GM23338 (cell line): Measurements from ENCODE around the gene ANKRD65. TPM values are rescaled to one million over a fixed set of nuclear protein-coding genes. Genes with fewer than 3 reads are reported as not detected.
"Not testable (repeated sequence)": the region's sequence is repeated elsewhere in the genome, so short reads cannot be mapped to it uniquely, and the experiment has no call there.

Experiments
- ATAC-seq: fragments of 200-7000 bp; cut with Tn5 transposase; 3 replicates; pipeline ENCODE4 v1.9.1; 2020
- DNase-seq: peaks from one replicate; pipeline ENCODE4 v3.0.0-alpha.2; 2015; ENCODE audit warnings: low spot score
- H2AFZ ChIP-seq: fragments of 200-600 bp; sonication (generic); 2 replicates; pipeline ENCODE4 v1.8.0; 2016; ENCODE audit warnings: antibody characterized with exemption, mild to moderate bottlenecking, moderate library complexity
- H3F3A ChIP-seq: fragments of 200-600 bp; sonication (generic); replicated peaks from 2 replicates; pipeline ENCODE4 v1.8.0; 2017; ENCODE audit warnings: antibody characterized with exemption, mixed run types, low read depth
- H3K27ac ChIP-seq: fragments of 200-600 bp; sonication (generic); 2 replicates; pipeline ENCODE4 v1.6.1; 2016; ENCODE audit warnings: low read depth
- H3K27me3 ChIP-seq: fragments of 200-600 bp; sonication (generic); 2 replicates; pipeline ENCODE4 v1.8.0; 2016; ENCODE audit warnings: mild to moderate bottlenecking, mixed run types, moderate library complexity; ENCODE audit not compliant: insufficient read depth
- H3K36me3 ChIP-seq: fragments of 200-600 bp; sonication (generic); 2 replicates; pipeline ENCODE4 v1.8.0; 2016; ENCODE audit warnings: mild to moderate bottlenecking; ENCODE audit not compliant: insufficient read depth
- H3K4me1 ChIP-seq: fragments of 200-600 bp; sonication (generic); 2 replicates; pipeline ENCODE4 v1.8.0; 2016; ENCODE audit warnings: mild to moderate bottlenecking, moderate library complexity; ENCODE audit not compliant: insufficient read depth
- H3K4me2 ChIP-seq: fragments of 200-600 bp; sonication (generic); 2 replicates; pipeline ENCODE4 v1.7.1; 2017; ENCODE audit warnings: mixed run types
- H3K4me3 ChIP-seq: fragments of 200-600 bp; sonication (generic); 2 replicates; pipeline ENCODE4 v1.6.1; 2016; ENCODE audit warnings: mixed run types
- H3K79me2 ChIP-seq: fragments of 200-600 bp; sonication (generic); replicated peaks from 2 replicates; pipeline ENCODE4 v1.8.0; 2017; ENCODE audit warnings: mild to moderate bottlenecking; ENCODE audit not compliant: insufficient read depth
- H3K9me2 ChIP-seq: fragments of 200-600 bp; sonication (generic); 2 replicates; pipeline ENCODE4 v1.8.0; 2017; ENCODE audit not compliant: insufficient read depth
- H4K20me1 ChIP-seq: fragments of 200-600 bp; sonication (generic); replicated peaks from 2 replicates; pipeline ENCODE4 v1.8.0; 2017; ENCODE audit warnings: mild to moderate bottlenecking; ENCODE audit not compliant: insufficient read depth
- H3K27ac Mint-ChIP-seq: 2 replicates; pipeline ENCODE4 v1.8.0; 2020; ENCODE audit warnings: inconsistent platforms, mild to moderate bottlenecking, moderate library complexity, mixed read lengths
- H3K27me3 Mint-ChIP-seq: 3 replicates; pipeline ENCODE4 v1.8.0; 2022; ENCODE audit warnings: low read depth, mild to moderate bottlenecking, moderate library complexity, mixed read lengths, inconsistent platforms; ENCODE audit not compliant: insufficient read depth, poor library complexity
- H3K36me3 Mint-ChIP-seq: 3 replicates; pipeline ENCODE4 v1.8.0; 2021; ENCODE audit warnings: low read depth, mild to moderate bottlenecking, inconsistent platforms, moderate library complexity, mixed read lengths
- H3K4me1 Mint-ChIP-seq: 3 replicates; pipeline ENCODE4 v1.8.0; 2020; ENCODE audit warnings: mild to moderate bottlenecking, inconsistent platforms, mixed read lengths
- H3K4me3 Mint-ChIP-seq: 3 replicates; pipeline ENCODE4 v1.8.0; 2021; ENCODE audit warnings: moderate library complexity, mild to moderate bottlenecking, inconsistent platforms, mixed read lengths
- H3K9me3 Mint-ChIP-seq: 3 replicates; pipeline ENCODE4 v1.8.0; 2020; ENCODE audit warnings: moderate library complexity, mild to moderate bottlenecking, inconsistent platforms, mixed read lengths
- polyA plus RNA-seq: library from polyadenylated mRNA; unstranded; fragments of >200 nt; fragmentation: Nextera tagmentation; extraction: Ambion mirVana; gene quantifications from 2 replicates; pipeline ENCODE4 v1.2.1, GENCODE V29; 2016
- total RNA-seq: library from RNA; depleted of rRNA; stranded (reverse); fragments of >200 nt; shearing (Covaris generic); gene quantifications from 2 replicates; pipeline ENCODE4 v1.2.3, GENCODE V29; 2014

ANKRD65 gene
- total and polyA plus RNA-seq, 2 experiments from 2014 or later = 1.6 to 1.7 TPM

GRCh38 chr1:1459711-1460110 lies 38.6 kb upstream of the ANKRD65 start:
- H3K9me2 ChIP-seq, H2AFZ ChIP-seq, H3K27me3 Mint-ChIP-seq, H3K4me1 ChIP-seq, H3K4me1 Mint-ChIP-seq, H3K27ac ChIP-seq, H3F3A ChIP-seq, H3K79me2 ChIP-seq, ATAC-seq, H3K4me3 ChIP-seq, H3K36me3 ChIP-seq, H3K4me2 ChIP-seq, H3K27me3 ChIP-seq, H3K36me3 Mint-ChIP-seq, H4K20me1 ChIP-seq, H3K4me3 Mint-ChIP-seq, H3K9me3 Mint-ChIP-seq, DNase-seq, H3K27ac Mint-ChIP-seq: not testable (repeated sequence)

GRCh38 chr1:1459156-1459555 lies 38.1 kb upstream of the ANKRD65 start:
- not testable (repeated sequence) for H2AFZ ChIP-seq, H3K4me2 ChIP-seq, H3K27me3 ChIP-seq, H3K4me3 ChIP-seq, H3K27me3 Mint-ChIP-seq, H4K20me1 ChIP-seq, H3K36me3 Mint-ChIP-seq, H3K4me1 Mint-ChIP-seq, H3K4me1 ChIP-seq, ATAC-seq, H3K27ac Mint-ChIP-seq, DNase-seq, H3K4me3 Mint-ChIP-seq, H3K9me2 ChIP-seq, H3K79me2 ChIP-seq, H3K36me3 ChIP-seq, H3K27ac ChIP-seq, H3K9me3 Mint-ChIP-seq, H3F3A ChIP-seq

GRCh38 chr1:1456683-1457255 lies 35.7 kb upstream of the ANKRD65 start:
- not testable (repeated sequence) for H3K36me3 ChIP-seq, DNase-seq, H3K27ac Mint-ChIP-seq, H3K4me1 Mint-ChIP-seq, H3K4me1 ChIP-seq, H3K79me2 ChIP-seq, H3K4me3 ChIP-seq, H3K27me3 ChIP-seq, H3K4me2 ChIP-seq, H3F3A ChIP-seq, H2AFZ ChIP-seq, H3K36me3 Mint-ChIP-seq, ATAC-seq, H4K20me1 ChIP-seq, H3K9me2 ChIP-seq, H3K27ac ChIP-seq, H3K9me3 Mint-ChIP-seq, H3K4me3 Mint-ChIP-seq, H3K27me3 Mint-ChIP-seq

- H3K36me3 Mint-ChIP-seq, H3K9me2 ChIP-seq, DNase-seq, H3K4me2 ChIP-seq, H3K36me3 ChIP-seq, H2AFZ ChIP-seq, H3F3A ChIP-seq, H4K20me1 ChIP-seq, H3K4me1 Mint-ChIP-seq, H3K4me3 ChIP-seq, H3K27me3 Mint-ChIP-seq, H3K4me3 Mint-ChIP-seq, H3K4me1 ChIP-seq, H3K27me3 ChIP-seq, H3K9me3 Mint-ChIP-seq, H3K27ac ChIP-seq, H3K79me2 ChIP-seq, H3K27ac Mint-ChIP-seq: not testable (repeated sequence)
- ATAC-seq = peak; percentile 33
Measured at GRCh38 chr1:1455934-1456333, 34.9 kb upstream of the ANKRD65 start.
